GM12801 (cell line): ENCODE results near the gene MTMR1.

Experiments
- TF ChIP-seq, protein P1 (sequence below): IDR thresholded peaks from one replicate; pipeline ENCODE4 v1.5.1; 2011; ENCODE audit warnings: control low read depth; ENCODE audit not compliant: insufficient read length; ENCODE audit errors: extremely low read depth

Gene MTMR1

GRCh38 chrX:150792949-150793527 is 99.8 kb downstream of the MTMR1 start:
- TF ChIP-seq, protein P1, sequence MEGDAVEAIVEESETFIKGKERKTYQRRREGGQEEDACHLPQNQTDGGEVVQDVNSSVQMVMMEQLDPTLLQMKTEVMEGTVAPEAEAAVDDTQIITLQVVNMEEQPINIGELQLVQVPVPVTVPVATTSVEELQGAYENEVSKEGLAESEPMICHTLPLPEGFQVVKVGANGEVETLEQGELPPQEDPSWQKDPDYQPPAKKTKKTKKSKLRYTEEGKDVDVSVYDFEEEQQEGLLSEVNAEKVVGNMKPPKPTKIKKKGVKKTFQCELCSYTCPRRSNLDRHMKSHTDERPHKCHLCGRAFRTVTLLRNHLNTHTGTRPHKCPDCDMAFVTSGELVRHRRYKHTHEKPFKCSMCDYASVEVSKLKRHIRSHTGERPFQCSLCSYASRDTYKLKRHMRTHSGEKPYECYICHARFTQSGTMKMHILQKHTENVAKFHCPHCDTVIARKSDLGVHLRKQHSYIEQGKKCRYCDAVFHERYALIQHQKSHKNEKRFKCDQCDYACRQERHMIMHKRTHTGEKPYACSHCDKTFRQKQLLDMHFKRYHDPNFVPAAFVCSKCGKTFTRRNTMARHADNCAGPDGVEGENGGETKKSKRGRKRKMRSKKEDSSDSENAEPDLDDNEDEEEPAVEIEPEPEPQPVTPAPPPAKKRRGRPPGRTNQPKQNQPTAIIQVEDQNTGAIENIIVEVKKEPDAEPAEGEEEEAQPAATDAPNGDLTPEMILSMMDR = no peak

DNA sequence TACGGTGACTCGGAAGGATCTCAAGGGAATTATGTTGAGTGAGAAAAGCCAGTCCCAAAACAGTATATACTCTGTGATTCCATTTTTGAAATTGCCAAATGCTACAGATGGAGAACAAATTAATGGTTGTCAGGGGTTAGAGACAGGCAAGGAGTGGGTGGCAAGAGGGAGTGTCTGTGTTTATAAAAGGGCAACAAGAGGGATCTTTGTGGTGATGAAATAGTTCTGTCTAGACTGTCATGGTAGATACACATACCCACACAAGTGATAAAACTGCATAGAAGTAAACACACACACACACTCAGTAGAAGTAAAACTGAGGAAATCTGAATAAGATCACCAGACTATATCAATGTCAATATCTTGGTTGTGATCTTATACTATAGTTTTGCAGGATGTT is 112.5 kb downstream of the MTMR1 start:
- TF ChIP-seq, protein P1 = no peak

GRCh38 chrX:150806827-150807226 is 113.6 kb downstream of the MTMR1 start:
- TF ChIP-seq, protein P1 = no peak

GRCh38 chrX:150813922-150814321 is 120.7 kb downstream of the MTMR1 start:
- TF ChIP-seq, protein P1 = no peak
